Activated T-helper 1 cell treated with anti-CD3 and anti-CD28 coated beads, Interleukin-12 subunit alpha, Interleukin-12 subunit beta, Interleukin-2, Interleukin-4 antibody, amounts not matched to agents 30 ng/mL and 10 ng/mL and 1 ng/mL, durations not matched to agents 14 hours and 24 hours and 36 hours (primary cell): ENCODE measurements around the gene ATP8B4. TPM values are rescaled to one million over a fixed set of nuclear protein-coding genes. Genes with fewer than 3 reads are reported as not detected.

Experiments used
- total RNA-seq: library from RNA; stranded (reverse); gene quantifications from 2 replicates; pipeline ENCODE4 v1.2.3, GENCODE V29; 2022

ATP8B4 gene
- total RNA-seq, 1 donor from 2014 or later, result 49.7 TPM

Other genes starting within 250 kb of the ATP8B4 start
- gene SLC27A2, start 63.0 kb upstream of the ATP8B4 start, total RNA-seq, result 78.0 and 78.7 TPM in 2 replicates
- gene HDC, start 146.5 kb upstream of the ATP8B4 start, total RNA-seq, result 2.1 and 2.4 TPM in 2 replicates
- 80.7 and 81.0 TPM in 2 replicates for gene GABPB1, start 236.0 kb upstream of the ATP8B4 start, total RNA-seq